Peyer's patch (tissue), 4 donors: Measurements from ENCODE around the gene FMNL3. TPM values are rescaled to one million over a fixed set of nuclear protein-coding genes. Genes with fewer than 3 reads are reported as not detected.
A peak's percentile ranks its signal among the peaks of the same experiment; 100 is the strongest.
"Not testable (repeated sequence)": the region's sequence is repeated elsewhere in the genome, so short reads cannot be mapped to it uniquely, and the experiment has no call there.

Experiments
- DNase-seq, 3 donors: peaks; one replicate each; pipeline ENCODE4 v3.0.0-alpha.2; 2017 to 2019
- H3K27ac ChIP-seq, 4 donors: fragments of 200-600 bp; sonication (generic); one replicate each; pipeline ENCODE4 v1.5.1; 2016 to 2019
- H3K27me3 ChIP-seq, 2 donors: fragments of 200-600 bp; sonication (generic); one replicate each; pipeline ENCODE4 v1.5.1; 2019
- H3K36me3 ChIP-seq, 3 donors: fragments of 200-600 bp; sonication (generic); one replicate each; pipeline ENCODE4 v1.5.1; 2016 to 2019
- H3K4me1 ChIP-seq, 4 donors: fragments of 200-600 bp; sonication (generic); one replicate each; pipeline ENCODE4 v1.5.1; 2016 to 2019
- H3K4me3 ChIP-seq, 4 donors: fragments of 200-600 bp; sonication (generic); 1 replicate in 3 of 4; 2 replicates in 1 of 4; pipeline ENCODE4 v1.5.1; 2016 to 2019; ENCODE audit warnings: mild to moderate bottlenecking in 1 of 4
- H3K9me3 ChIP-seq, 4 donors: fragments of 200-600 bp; sonication (generic); one replicate each; pipeline ENCODE4 v1.5.1; 2016 to 2019; ENCODE audit warnings: mild to moderate bottlenecking in 1 of 4
- CTCF ChIP-seq, 6 experiments: fragments of 450-650 bp in 4 of 6; fragments of 200-600 bp in 2 of 6; sonication (generic) in 1 of 6; IDR thresholded peaks; one replicate each; pipeline ENCODE4 v1.5.1; 2017 to 2019; ENCODE audit warnings: antibody characterized with exemption in 6 of 6, mild to moderate bottlenecking in 3 of 6, moderate library complexity in 1 of 6
- POLR2A ChIP-seq, 2 donors: fragments of 450-650 bp; IDR thresholded peaks; one replicate each; pipeline ENCODE4 v1.5.1; 2017; ENCODE audit warnings: antibody characterized with exemption in 2 of 2, mild to moderate bottlenecking in 2 of 2, moderate library complexity in 2 of 2
- total RNA-seq, 4 donors: library from RNA; depleted of rRNA; stranded (reverse); fragments of >200 nt; gene quantifications; one replicate each; pipeline ENCODE4 v1.1.0, GENCODE V29; 2016

The FMNL3 gene
- total RNA-seq, 4 donors from 2014 or later: 2.1 to 40.4 (median 8.2) TPM

GRCh38 chr12:49716553-49716952 lies 9.3 kb upstream of the FMNL3 start:
- H3K27me3 ChIP-seq: no peaks in the 10 kb centered on the region
- DNase-seq: no peak
- TF ChIP-seq POLR2A (IDR thresholded peaks at IDR 0.05) (no peak), CTCF (IDR thresholded peaks at IDR 0.05) (no peak)
- H3K4me3 ChIP-seq: no peak overlapping the region
- no peaks in the 10 kb centered on the region for H3K9me3 ChIP-seq
- H3K4me1 ChIP-seq: no peaks in the 10 kb centered on the region
- H3K27ac ChIP-seq: no peak overlapping the region
- no peaks in the 10 kb centered on the region for H3K36me3 ChIP-seq

- not testable (repeated sequence) for DNase-seq, H3K27me3 ChIP-seq, H3K4me3 ChIP-seq, H3K9me3 ChIP-seq, H3K4me1 ChIP-seq, H3K27ac ChIP-seq, H3K36me3 ChIP-seq
Measured at GRCh38 chr12:49713952-49714351, 6.7 kb upstream of the FMNL3 start.

- H3K9me3 ChIP-seq: no peaks in the 10 kb centered on the region
- H3K27me3 ChIP-seq: no peaks in the 10 kb centered on the region
- H3K4me1 ChIP-seq: peaks cover 0 to 12% (median 5%) of the 10 kb centered on the region in 4 donors
- no peaks in the 10 kb centered on the region for H3K36me3 ChIP-seq
- TF ChIP-seq CTCF (IDR thresholded peaks at IDR 0.05) (no peak), POLR2A (IDR thresholded peaks at IDR 0.05) (no peak)
- DNase-seq: no peak
- no peak overlapping the region for H3K4me3 ChIP-seq
- no peak overlapping the region for H3K27ac ChIP-seq
Measured at GRCh38 chr12:49708851-49709250, 1.6 kb upstream of the FMNL3 start.

- Histone ChIP-seq H3K9me3 (no peaks in the 10 kb centered on the region), H3K27ac (peak overlapping the region in 1 of 4 donors; percentile 98), H3K4me1 (peaks cover 0 to 18% (median 6%) of the 10 kb centered on the region in 4 donors), H3K27me3 (no peaks in the 10 kb centered on the region), H3K4me3 (peak overlapping the region in 1 of 4 donors; percentile 73), H3K36me3 (no peaks in the 10 kb centered on the region)
- TF ChIP-seq POLR2A (IDR thresholded peaks at IDR 0.05) (no peak), CTCF (IDR thresholded peaks at IDR 0.05) (no peak)
- no peak for DNase-seq
Measured at GRCh38 chr12:49707812-49708147, 575 bp upstream of the FMNL3 start.

GRCh38 chr12:49706351-49707127 lies 666 bp downstream of the FMNL3 start:
- no peak for TF ChIP-seq CTCF (IDR thresholded peaks at IDR 0.05)
- TF ChIP-seq POLR2A (IDR thresholded peaks at IDR 0.05): no peak
- Histone ChIP-seq H3K27ac (peak overlapping the region; percentile 88 to 98 (median 90)), H3K36me3 (no peaks in the 10 kb centered on the region), H3K4me3 (peak overlapping the region; percentile 73 to 99 (median 90)), H3K27me3 (no peaks in the 10 kb centered on the region), H3K9me3 (no peaks in the 10 kb centered on the region), H3K4me1 (peaks cover 0 to 18% (median 8%) of the 10 kb centered on the region in 4 donors)
- peak in 2 of 3 donors; percentile 38 to 57 for DNase-seq

- Histone ChIP-seq H3K4me1 (peaks cover 0 to 18% (median 8%) of the 10 kb centered on the region in 4 donors), H3K9me3 (no peaks in the 10 kb centered on the region), H3K27me3 (no peaks in the 10 kb centered on the region), H3K36me3 (no peaks in the 10 kb centered on the region), H3K27ac (peak overlapping the region; percentile 88 to 98 (median 90)), H3K4me3 (peak overlapping the region; percentile 73 to 99 (median 90))
- DNase-seq: peak in 2 of 3 donors; percentile 40 to 62
- TF ChIP-seq POLR2A (IDR thresholded peaks at IDR 0.05) (no peak), CTCF (IDR thresholded peaks at IDR 0.05) (no peak)
Measured at GRCh38 chr12:49705479-49706134, 1.6 kb downstream of the FMNL3 start.
